Spleen (tissue), 11 donors: ENCODE measurements around the gene PHLPP2. TPM values are rescaled to one million over a fixed set of nuclear protein-coding genes. Genes with fewer than 3 reads are reported as not detected.
A peak's percentile ranks its signal among the peaks of the same experiment; 100 is the strongest.
"Not testable (repeated sequence)": the region's sequence is repeated elsewhere in the genome, so short reads cannot be mapped to it uniquely, and the experiment has no call there.

Experiments used
- DNase-seq: peaks from one replicate; pipeline ENCODE4 v3.0.0-alpha.2; 2020
- H3K27ac ChIP-seq, 8 donors: fragments of 200-600 bp; sonication (generic) in 7 of 8; 1 replicate in 4 of 8; 2 replicates in 4 of 8; pipeline versions ENCODE4 v1.5.0 to v1.8.0; 2016 to 2021; ENCODE audit warnings: inconsistent platforms in 4 of 8, mild to moderate bottlenecking in 4 of 8, moderate library complexity in 1 of 8
- H3K27me3 ChIP-seq, 7 donors: fragments of 200-600 bp; sonication (generic) in 6 of 7; replicated peaks in 1 of 7; 1 replicate in 4 of 7; 2 replicates in 3 of 7; pipeline versions ENCODE4 v1.5.0 to v1.8.0; 2016 to 2021; ENCODE audit warnings: inconsistent platforms in 3 of 7, mild to moderate bottlenecking in 1 of 7
- H3K36me3 ChIP-seq, 6 donors: fragments of 200-600 bp; sonication (generic) in 5 of 6; 1 replicate in 4 of 6; 2 replicates in 2 of 6; pipeline versions ENCODE4 v1.5.0 to v1.8.0; 2016 to 2021; ENCODE audit warnings: inconsistent platforms in 2 of 6
- H3K4me1 ChIP-seq, 6 donors: fragments of 200-600 bp; sonication (generic) in 5 of 6; 1 replicate in 3 of 6; 2 replicates in 3 of 6; pipeline versions ENCODE4 v1.5.0 to v1.8.0; 2016 to 2021; ENCODE audit warnings: inconsistent platforms in 3 of 6
- H3K4me3 ChIP-seq, 8 donors: fragments of 200-600 bp; sonication (generic) in 7 of 8; 1 replicate in 4 of 8; 2 replicates in 4 of 8; pipeline versions ENCODE4 v1.5.0 to v1.8.0; 2016 to 2021; ENCODE audit warnings: inconsistent platforms in 4 of 8, mild to moderate bottlenecking in 4 of 8, moderate library complexity in 2 of 8
- H3K9me3 ChIP-seq, 8 donors: fragments of 200-600 bp; sonication (generic) in 7 of 8; 1 replicate in 4 of 8; 2 replicates in 4 of 8; pipeline versions ENCODE4 v1.5.0 to v1.8.0; 2016 to 2021; ENCODE audit warnings: inconsistent platforms in 4 of 8
- CTCF ChIP-seq, 11 experiments: fragments of 200-600 bp in 7 of 11; fragments of 450-650 bp in 4 of 11; sonication (generic) in 4 of 11; IDR thresholded peaks in 8 of 11; conservative IDR thresholded peaks in 3 of 11; 1 replicate in 7 of 11; 2 replicates in 4 of 11; pipeline versions ENCODE4 v1.4.0 to v1.8.0; 2016 to 2021; ENCODE audit warnings: antibody characterized with exemption in 11 of 11, inconsistent platforms in 4 of 11, mild to moderate bottlenecking in 1 of 11
- POLR2A ChIP-seq, 3 donors: fragments of 450-650 bp; IDR thresholded peaks; one replicate each; pipeline ENCODE4 v1.5.1; 2017; ENCODE audit warnings: antibody characterized with exemption in 3 of 3, mild to moderate bottlenecking in 1 of 3
- POLR2AphosphoS5 ChIP-seq, 3 donors: sonication (generic); formaldehyde crosslinking; IDR thresholded peaks; one replicate each; pipeline ENCODE4 v1.5.1; 2017; ENCODE audit warnings: antibody characterized with exemption in 3 of 3
- WGBS, 5 donors: extraction: QIAGEN DNeasy Blood & Tissue Kit in 3 of 5; methylation state at CpG; one replicate each; pipeline versions ENCODE4 v1.1.5 to v1.1.7; 2013 to 2018; 5-methylcytosine and 5-hydroxymethylcytosine counted together
- intact Hi-C: fragments of 100-400 bp; cut with DNase I; formaldehyde crosslinking; loops from one replicate; pipeline ENCODE4 v1.15.0; 2023; ENCODE audit warnings: low total_unique reads
- polyA plus RNA-seq, 3 donors: library from polyadenylated mRNA; stranded (reverse); fragments of 200-250 nt; gene quantifications; one replicate each; pipeline ENCODE4 v1.2.1, GENCODE V29; 2013
- total RNA-seq, 7 donors: library from RNA; depleted of rRNA in 3 of 7; stranded (reverse); fragments of >200 nt in 3 of 7; fragmentation: NEBNext Ultra II Directional in 4 of 7; extraction: Animal tissue kit (Norgen Biotek cat#: 25700) in 4 of 7; gene quantifications; one replicate each; pipeline versions ENCODE4 v1.1.0 to v1.2.1, GENCODE V29; 2016 to 2021
- donor health status: healthy with polysubstance abuse.
- donor health status: DM: no; HTN: no; CAD: no; lungs with moderate emphysema.
- donor health status: DM: no; HTN: no; CAD: no.
- donor health status: Bipolar disorder and iron deficiency.
- donor health status: healthy.
- donor health status: DM: no; HTN: no; CAD: no.
- donor health status: DM: yes; HTN: yes; CAD: no.

Gene PHLPP2
- total and polyA plus RNA-seq, 10 donors, result 1.0 to 10.9 (median 8.0) TPM

- Histone ChIP-seq H3K4me1 (peaks cover 0 to 3% (median 0%) of the 10 kb centered on the region in 6 donors), H3K4me3 (no peak overlapping the region), H3K9me3 (no peaks in the 10 kb centered on the region), H3K27me3 (peaks cover 0 to 35% (median 0%) of the 10 kb centered on the region in 7 donors), H3K27ac (no peak overlapping the region), H3K36me3 (no peaks in the 10 kb centered on the region)
- DNase-seq, result no peak
- WGBS, 5 donors, result 80 to 87% (median 83%) methylated on average over 4 of the region's 4 CpGs
- intact Hi-C loops, result no loop called here
- TF ChIP-seq CTCF (IDR thresholded peaks at IDR 0.05 in 8 of 11, conservative IDR thresholded peaks at IDR 0.05 in 3 of 11), result no peak
- no peak for TF ChIP-seq POLR2AphosphoS5 (IDR thresholded peaks at IDR 0.05)
Measured at GRCh38 chr16:71618429-71618828, 106.1 kb downstream of the PHLPP2 start.

GRCh38 chr16:71614956-71615355, 109.5 kb downstream of the PHLPP2 start:
- peaks cover 0 to 46% (median 0%) of the 10 kb centered on the region in 7 donors for H3K27me3 ChIP-seq
- H3K36me3 ChIP-seq, H3K4me3 ChIP-seq, H3K27ac ChIP-seq, DNase-seq, H3K4me1 ChIP-seq, H3K9me3 ChIP-seq: not testable (repeated sequence)
- WGBS, 5 donors, result 91 to 95% (median 93%) methylated on average over 8 of the region's 8 CpGs
- intact Hi-C loops, result loop anchor here (5.0 kb wide), 1 partner anchor 203 kb away; no protein-coding TSS in a partner anchor

- Histone ChIP-seq H3K36me3 (no peaks in the 10 kb centered on the region), H3K4me1 (peaks cover 0 to 9% (median 4%) of the 10 kb centered on the region in 6 donors), H3K27ac (no peak overlapping the region), H3K9me3 (no peaks in the 10 kb centered on the region), H3K27me3 (peaks cover 0 to 41% (median 0%) of the 10 kb centered on the region in 7 donors), H3K4me3 (peak overlapping the region in 1 of 8 donors; percentile 48)
- WGBS, 5 donors, result 16 to 20% (median 16%) methylated on average over 17 to 19 of the region's 19 CpGs
- DNase-seq, result peak; percentile 92
- intact Hi-C loops, result loop anchor here (5.0 kb wide), 1 partner anchor 199 kb away; no protein-coding TSS in a partner anchor
- TF ChIP-seq CTCF (IDR thresholded peaks at IDR 0.05 in 8 of 11, conservative IDR thresholded peaks at IDR 0.05 in 3 of 11) (peak; percentile 68 to 96 (median 92)), POLR2A (IDR thresholded peaks at IDR 0.05) (no peak), POLR2AphosphoS5 (IDR thresholded peaks at IDR 0.05) (peak in 2 of 3 donors; percentile 23 to 29)
Measured at GRCh38 chr16:71610936-71611871, 113.3 kb downstream of the PHLPP2 start.

- no peak overlapping the region for H3K4me3 ChIP-seq
- TF ChIP-seq POLR2A (IDR thresholded peaks at IDR 0.05) (no peak), CTCF (IDR thresholded peaks at IDR 0.05 in 8 of 11, conservative IDR thresholded peaks at IDR 0.05 in 3 of 11) (no peak)
- no peaks in the 10 kb centered on the region for H3K9me3 ChIP-seq
- DNase-seq, result peak; percentile 27
- intact Hi-C loops, result loop anchor here (5.0 kb wide), 1 partner anchor 198 kb away; no protein-coding TSS in a partner anchor
- no peaks in the 10 kb centered on the region for H3K36me3 ChIP-seq
- H3K27me3 ChIP-seq, result peaks cover 0 to 33% (median 0%) of the 10 kb centered on the region in 7 donors
- no peak overlapping the region for H3K27ac ChIP-seq
- WGBS, 5 donors, result 72 to 91% (median 83%) methylated on average over 4 of the region's 4 CpGs
- peaks cover 0 to 9% (median 4%) of the 10 kb centered on the region in 6 donors for H3K4me1 ChIP-seq
Measured at GRCh38 chr16:71610447-71610846, 114.1 kb downstream of the PHLPP2 start.
